RKO (cell line): ENCODE data around the gene HMX1.
A peak's percentile ranks its signal among the peaks of the same experiment; 100 is the strongest.

Source experiments
- DNase-seq: peaks from one replicate; pipeline ENCODE4 v3.0.0-alpha.2; 2016; ENCODE audit warnings: low spot score

Gene HMX1

GRCh38 chr4:8871417-8872401, at the start of gene HMX1:
Gene HMX1, minus strand, starts transcription at chr4:8871839. Its CDS starts 225 bp downstream, at chr4:8871614.
- DNase-seq = no peak

GRCh38 chr4:8920969-8921368, 49.3 kb upstream of the HMX1 start:
- DNase-seq = no peak

GRCh38 chr4:8920289-8920965, 48.8 kb upstream of the HMX1 start:
- DNase-seq = no peak

GRCh38 chr4:8919651-8920288, 48.1 kb upstream of the HMX1 start:
- DNase-seq = no peak

- DNase-seq = peak; percentile 54
Observed at GRCh38 chr4:8917868-8918783, 46.5 kb upstream of the HMX1 start.

- DNase-seq = no peak
Observed at GRCh38 chr4:8917321-8917811, 45.7 kb upstream of the HMX1 start.

GRCh38 chr4:8916906-8917305, 45.3 kb upstream of the HMX1 start:
- no peak for DNase-seq

GRCh38 chr4:8916351-8916885, 44.8 kb upstream of the HMX1 start:
- DNase-seq = no peak

GRCh38 chr4:8915201-8916200, 43.9 kb upstream of the HMX1 start:
- no peak for DNase-seq

- no peak for DNase-seq
Observed at GRCh38 chr4:8914461-8915171, 43.0 kb upstream of the HMX1 start.

- DNase-seq = no peak
Observed at GRCh38 chr4:8913858-8914460, 42.3 kb upstream of the HMX1 start.

- no peak for DNase-seq
Observed at GRCh38 chr4:8913121-8913857, 41.6 kb upstream of the HMX1 start.

- no peak for DNase-seq
Observed at GRCh38 chr4:8912506-8912905, 40.9 kb upstream of the HMX1 start.

GRCh38 chr4:8912089-8912455, 40.4 kb upstream of the HMX1 start:
- DNase-seq = no peak

- DNase-seq = no peak
Observed at GRCh38 chr4:8911316-8912088, 39.9 kb upstream of the HMX1 start.

GRCh38 chr4:8910822-8911315, 39.2 kb upstream of the HMX1 start:
- no peak for DNase-seq
